Measurements from ENCODE around the gene DNAJC4.
A peak's percentile ranks its signal among the peaks of the same experiment; 100 is the strongest.

Gene DNAJC4

DNA sequence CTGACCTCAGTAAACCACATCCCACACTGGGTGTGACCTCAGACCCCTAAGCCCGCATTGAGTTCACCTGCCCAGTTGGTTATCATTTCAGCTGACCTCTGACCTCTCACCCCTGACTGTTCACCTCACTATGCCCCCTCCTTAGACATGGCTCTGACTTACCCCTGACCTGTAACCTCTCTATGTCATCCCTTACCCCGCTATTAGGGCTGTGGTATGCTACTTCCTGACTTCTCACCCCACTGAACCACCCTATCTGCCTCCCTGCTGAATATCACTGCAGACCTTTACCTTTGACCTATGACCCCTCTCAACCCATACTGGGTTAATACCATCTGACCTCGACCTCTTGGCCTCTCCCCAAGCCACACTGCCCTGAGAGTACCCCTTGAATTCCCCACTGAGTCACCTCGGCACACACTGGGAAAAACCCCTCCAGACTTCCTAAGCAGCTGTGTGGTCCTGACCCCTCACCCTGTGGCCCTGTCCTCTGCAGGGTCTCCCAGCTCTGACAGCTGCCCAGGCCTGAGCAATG lies 29.3 kb downstream of the DNAJC4 start:
- no peak for DNase-seq (ENCODE audit: low spot score)

DNA sequence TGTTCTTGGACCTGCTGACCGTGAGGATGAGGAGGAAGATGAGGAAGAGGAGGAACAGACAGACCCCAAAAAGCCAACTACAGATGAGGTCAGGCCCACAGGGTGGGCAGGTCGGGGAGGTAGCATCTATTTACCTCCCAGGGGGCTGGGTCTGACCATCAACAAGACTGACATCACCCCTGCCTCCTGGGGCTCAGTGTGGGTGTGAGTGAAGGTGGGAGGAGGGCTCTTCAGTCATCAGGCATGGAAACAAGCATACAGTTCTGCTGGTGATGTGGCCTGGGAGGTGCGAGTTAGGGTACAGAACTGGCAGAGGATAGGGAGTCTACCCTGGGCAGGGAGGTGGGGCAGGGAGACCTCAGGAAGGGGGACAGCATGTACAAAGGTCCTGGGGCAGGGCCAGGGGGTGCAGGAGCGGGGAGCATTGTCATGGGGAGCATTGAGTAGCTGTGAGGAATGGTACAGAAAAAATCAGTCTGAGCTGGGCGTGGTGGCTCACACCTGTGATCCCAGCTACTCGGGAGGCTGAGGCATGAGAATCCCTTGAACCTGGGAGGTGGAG lies 29.9 kb downstream of the DNAJC4 start:
- DNase-seq (ENCODE audit: low spot score), result no peak

DNA sequence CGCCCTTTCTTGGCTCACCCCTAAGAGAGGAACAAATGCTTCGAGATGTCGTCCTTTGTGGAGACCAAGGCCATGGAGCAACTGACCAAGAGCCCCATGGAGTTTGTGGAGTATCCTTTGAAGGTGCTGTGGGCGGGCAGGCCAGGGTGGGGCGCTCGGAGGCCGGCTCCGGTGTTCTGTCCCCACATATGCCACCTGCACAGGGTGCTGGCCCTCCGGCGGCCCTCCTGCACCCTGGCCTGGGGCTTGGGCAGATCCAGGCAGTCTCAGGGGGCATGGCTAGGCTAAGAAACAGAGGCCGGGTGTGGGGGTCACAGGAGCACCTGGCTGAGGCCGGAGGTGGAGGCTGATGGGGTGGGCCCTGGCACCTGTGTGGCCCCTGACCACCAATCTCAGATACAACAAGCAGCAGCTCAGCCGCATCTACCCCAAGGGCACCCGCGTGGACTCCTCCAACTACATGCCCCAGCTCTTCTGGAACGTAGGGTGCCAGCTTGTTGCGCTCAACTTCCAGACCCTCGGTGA lies 31.3 kb downstream of the DNAJC4 start:
- no peak for DNase-seq (ENCODE audit: low spot score)

DNA sequence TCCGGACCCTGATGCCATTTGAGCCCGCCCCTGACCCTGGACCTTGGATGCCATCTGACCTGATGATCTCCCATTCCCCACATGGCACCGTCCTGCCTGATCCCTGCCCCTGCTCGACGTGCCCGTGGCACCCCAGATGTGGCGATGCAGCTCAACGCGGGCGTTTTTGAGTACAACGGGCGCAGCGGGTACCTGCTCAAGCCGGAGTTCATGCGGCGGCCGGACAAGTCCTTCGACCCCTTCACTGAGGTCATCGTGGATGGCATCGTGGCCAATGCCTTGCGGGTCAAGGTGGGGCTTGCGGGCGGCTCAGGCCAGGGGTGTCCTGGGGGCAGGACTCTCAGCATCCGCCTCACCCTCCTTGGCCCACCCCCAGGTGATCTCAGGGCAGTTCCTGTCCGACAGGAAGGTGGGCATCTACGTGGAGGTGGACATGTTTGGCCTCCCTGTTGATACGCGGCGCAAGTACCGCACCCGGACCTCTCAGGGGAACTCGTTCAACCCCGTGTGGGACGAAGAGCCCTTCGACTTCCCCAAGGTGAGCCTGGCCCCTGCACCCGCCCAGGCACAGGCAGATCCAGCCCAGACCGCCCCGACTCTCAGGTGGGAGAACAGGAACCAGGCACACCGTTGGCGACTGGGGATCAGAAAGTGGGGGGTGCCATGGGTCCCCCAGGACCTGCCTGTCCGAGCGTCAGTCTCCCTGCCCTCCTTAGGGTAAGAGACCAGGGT lies 32.1 kb downstream of the DNAJC4 start:
- DNase-seq (ENCODE audit: low spot score), result no peak

DNA sequence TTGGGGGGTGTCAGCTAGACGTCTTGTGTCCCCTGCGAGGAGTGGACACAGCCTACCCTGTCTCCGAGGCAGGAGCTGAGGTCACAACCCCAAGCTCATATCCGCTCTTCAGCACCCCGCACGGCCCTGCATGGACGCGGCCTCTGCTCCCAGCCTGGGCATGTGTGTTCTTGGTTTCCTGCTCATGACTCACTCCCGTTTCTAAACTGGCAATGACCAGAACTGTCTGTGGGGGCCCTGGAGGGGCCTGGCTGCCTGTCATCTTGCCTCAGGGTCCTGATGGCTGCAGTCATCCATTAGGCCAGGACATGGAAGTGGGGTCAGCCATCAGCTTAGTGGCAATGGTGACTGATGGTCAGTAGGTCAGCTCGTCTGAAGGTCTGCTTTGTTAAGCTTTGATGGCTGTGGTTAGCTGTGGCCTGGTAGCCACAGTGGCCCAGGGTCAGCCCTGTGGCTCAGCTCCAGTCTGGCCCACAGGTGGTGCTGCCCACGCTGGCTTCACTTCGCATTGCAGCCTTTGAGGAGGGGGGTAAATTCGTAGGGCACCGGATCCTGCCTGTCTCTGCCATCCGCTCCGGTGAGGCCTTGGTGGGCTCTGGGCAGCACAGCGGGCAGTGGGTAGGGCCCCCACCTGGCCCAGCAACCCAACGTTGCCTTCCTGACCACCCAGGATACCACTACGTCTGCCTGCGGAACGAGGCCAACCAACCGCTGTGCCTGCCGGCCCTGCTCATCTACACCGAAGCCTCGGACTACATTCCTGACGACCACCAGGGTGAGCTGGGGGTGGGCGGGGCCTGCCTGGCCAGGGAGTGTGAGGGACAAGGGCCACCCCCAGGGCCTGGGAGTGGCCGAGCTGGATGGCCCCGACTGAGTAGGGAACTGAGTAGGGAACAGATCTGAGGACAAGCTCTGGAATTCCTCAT lies 32.9 kb downstream of the DNAJC4 start:
- no peak for DNase-seq (ENCODE audit: low spot score)

DNA sequence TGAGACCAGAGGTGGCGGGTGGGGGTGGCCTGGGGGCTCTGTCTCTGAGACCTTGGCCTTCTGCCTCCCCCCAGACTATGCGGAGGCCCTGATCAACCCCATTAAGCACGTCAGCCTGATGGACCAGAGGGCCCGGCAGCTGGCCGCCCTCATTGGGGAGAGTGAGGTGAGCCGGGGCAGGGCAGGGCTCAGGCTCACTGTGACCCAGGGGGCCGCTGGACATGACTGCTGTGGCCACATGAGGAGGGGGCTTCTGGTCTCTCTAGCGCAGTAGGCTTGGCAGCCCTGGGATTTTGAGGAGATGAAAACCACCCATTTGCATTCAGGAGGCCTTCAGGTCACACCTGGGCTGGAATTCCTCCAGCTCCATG lies 33.6 kb downstream of the DNAJC4 start:
- DNase-seq (ENCODE audit: low spot score), result no peak

DNA sequence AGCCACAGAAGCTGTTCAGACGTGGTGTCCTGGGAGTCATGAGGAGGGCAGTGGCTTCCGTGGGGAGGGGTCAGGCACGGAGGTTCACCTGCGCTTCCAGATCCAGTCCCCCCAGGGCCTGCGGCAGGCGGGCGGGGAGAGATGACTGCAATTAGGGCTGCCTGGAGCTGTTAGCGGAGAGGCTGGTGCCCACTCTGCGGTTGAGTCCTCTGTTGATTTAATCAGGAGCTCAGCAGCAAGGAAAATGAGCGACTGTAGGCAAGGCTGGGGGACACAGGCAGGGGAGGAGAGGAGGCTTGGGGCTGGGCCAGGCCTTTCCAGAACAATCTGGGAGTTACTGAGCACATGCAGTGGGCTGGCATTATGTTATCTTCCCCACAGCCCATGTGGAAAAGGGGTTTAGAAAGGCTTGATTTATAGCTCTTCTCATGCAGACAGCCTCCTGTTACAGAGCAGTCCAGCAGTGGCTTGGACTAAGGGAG lies 34.1 kb downstream of the DNAJC4 start:
- no peak for DNase-seq (ENCODE audit: low spot score)

DNA sequence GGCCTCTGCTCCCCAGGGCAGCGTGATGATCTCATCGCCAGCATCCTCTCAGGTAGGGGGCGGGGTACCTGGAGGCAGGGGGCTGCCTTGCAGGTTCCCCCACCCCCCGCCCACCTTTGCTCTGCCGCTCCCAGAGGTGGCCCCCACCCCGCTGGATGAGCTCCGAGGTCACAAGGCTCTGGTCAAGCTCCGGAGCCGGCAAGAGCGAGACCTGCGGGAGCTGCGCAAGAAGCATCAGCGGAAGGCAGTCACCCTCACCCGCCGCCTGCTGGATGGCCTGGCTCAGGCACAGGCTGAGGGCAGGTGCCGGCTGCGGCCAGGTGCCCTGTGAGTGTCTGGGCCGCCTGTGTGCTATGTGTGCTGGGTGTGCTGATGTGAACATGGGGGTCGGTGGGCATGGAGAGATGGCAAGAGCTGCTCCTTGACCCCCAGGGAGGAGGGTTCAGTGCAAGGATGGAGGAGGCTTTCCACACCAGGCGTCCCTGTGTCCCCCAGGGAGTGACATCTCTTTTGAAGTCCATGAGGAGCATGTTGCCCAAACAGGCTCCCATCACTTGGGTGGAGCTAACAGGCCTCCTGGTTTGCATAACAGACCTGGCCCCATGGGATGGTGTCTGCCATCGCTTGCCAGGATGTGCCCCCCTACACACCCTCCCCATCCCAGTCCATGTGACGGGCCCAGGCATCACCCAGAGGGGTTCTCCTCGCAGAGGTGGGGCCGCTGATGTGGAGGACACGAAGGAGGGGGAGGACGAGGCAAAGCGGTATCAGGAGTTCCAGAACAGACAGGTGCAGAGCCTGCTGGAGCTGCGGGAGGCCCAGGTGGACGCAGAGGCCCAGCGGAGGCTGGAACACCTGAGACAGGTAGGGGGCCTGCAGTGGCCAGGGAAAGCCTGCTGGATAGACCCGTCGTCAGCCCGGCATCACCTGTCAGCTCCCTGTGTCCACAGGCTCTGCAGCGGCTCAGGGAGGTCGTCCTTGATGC lies 35.1 kb downstream of the DNAJC4 start:
- no peak for DNase-seq (ENCODE audit: low spot score)

DNA sequence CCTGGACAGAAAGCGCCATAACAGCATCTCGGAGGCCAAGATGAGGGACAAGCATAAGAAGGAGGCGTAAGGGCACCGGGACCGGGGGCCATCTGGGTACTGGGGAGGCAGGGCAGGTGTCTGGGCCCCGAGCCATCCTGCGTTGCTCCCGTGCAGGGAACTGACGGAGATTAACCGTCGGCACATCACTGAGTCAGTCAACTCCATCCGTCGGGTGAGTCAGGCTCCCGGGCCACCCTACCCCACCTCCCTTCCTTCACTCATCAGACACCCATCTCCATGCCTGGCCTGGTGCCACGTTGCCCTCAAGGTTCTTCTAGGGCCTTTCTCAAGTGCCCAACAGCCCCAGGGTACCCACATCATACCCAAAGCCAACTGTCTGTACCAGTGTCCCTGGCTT lies 36.0 kb downstream of the DNAJC4 start:
- no peak for DNase-seq (ENCODE audit: low spot score)

DNA sequence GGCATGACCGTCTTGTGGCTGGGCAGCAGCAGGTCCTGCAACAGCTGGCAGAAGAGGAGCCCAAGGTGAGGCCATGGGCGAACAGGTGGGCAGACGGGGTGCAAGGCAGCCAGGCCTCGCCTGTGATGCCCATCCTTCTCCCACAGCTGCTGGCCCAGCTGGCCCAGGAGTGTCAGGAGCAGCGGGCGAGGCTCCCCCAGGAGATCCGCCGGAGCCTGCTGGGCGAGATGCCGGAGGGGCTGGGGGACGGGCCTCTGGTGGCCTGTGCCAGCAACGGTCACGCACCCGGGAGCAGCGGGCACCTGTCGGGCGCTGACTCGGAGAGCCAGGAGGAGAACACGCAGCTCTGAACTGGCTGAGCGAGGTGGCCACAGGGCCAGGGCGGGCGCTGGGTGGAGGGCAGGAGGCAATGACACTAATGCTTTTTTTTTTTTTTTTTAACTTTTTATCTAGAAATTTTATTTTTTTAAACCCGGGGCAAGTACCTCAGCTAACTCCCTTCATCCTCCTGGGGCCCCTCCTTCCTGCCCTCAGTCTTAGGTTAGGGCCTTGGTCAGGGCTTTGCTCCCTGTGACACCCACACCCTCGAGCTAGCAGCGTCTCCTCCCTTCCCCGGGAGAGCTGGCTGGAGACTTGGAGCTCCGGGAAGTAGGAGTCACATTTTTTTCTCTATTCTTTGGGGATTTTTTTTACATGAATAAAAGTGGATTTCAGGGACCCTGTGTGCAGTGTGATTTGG lies 37.0 kb downstream of the DNAJC4 start:
- no peak for DNase-seq (ENCODE audit: low spot score)

DNA sequence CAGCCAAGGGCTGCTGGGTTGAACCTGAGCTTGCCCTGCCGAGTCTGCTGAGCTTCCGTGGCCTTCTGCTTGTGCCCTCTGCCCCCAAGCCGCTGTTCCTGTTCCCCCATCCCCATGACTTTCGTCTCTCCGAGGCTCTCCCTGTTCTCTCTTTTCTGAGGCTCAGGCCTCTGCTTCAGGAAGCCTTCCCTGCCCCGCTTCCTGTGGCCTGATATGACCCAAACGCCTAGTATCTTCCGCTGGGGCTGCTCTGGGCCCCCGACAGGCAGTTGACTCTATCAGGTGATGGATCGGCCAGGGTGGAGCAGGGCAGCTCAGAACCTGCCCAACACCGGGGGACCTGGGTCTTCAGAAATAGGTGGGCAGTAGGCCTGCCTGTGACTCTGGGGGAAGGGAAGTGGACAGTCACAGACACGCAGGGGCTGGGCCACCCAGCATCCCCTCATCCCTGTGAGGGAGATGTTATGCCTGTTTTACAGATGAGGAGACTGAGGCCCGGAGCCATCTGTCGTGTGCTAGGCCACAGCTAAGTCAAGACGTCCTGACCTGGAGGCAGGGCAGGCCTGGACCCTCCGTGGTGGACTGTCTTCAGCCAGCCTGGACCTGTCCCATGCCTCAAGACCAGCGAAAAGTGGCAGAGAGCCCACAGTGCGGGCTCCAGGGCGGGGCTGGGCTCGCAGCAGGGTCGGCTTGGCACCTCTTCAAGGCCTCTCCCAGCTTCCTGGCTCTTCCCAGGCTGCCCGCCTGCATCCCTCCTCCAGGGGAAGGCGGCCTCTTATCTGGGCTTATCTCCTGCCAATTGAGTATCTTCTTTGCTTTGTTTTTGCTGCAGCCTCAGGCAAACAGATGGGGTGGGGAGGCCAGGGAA lies 37.9 kb downstream of the DNAJC4 start:
- DNase-seq (ENCODE audit: low spot score), result no peak

DNA sequence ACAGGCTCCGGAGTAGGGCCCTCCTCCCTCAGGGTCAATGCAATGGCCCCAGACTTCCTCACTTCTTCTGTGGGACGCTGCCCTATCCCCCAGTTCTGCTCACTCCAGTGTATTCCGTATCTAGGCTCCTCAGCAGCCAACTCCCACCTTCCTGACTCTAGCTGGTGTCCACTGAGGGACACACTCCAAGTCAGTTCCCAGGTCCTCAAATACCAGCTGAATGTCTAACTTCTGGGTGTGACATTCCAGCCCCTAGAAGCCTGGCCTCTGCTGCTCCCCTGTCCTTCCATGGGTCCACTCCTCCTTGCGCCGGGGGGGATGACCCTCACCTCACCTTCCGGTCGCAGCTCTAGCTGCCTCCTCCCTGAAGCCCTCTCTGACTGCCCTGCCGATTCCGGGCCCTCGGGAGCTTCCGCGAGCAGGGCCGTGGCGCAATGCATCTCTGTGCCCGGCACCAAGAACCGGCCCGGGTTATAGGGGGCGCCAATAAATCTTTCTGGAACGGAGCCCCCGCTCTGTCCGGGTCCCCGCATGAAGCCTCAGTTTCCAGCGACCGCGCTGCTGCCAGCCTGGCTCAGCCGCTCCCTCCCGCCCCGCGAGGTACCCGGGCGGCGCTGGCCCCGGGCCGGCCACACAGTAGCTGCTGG lies 38.7 kb downstream of the DNAJC4 start:
- DNase-seq (ENCODE audit: low spot score), result no peak

DNA sequence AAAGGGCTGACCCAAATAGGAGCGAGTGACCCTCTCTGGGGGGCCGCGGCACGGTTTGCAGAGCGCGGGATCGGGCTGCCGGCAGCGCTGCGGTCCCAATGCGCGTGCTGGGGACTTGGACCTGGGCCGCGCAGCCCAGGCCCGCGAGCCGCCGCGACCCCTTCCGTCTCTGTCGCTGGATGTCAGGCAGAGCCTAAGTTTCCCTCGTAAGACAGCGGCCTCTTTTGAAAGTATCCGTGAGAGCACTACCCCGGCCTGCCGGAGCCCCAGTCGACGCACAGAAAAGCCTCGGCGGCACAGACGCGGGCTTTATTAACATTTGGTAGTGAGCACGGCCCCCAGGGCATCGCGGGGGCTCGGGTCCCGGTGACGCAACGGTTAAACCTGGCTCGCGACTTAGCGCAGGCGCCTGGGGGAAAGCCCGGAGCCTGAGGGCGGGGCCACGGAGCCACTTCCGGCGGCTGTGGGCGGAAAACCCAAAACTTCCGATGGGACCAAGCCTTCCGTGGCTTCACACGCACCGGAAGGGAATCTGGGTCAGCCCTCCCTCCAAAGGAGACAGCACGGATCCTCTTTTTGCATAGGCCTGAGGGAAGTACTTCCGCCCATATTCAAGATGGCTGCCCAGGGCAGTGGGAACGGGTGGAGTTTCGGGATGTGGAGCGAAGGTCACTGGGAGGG lies 39.3 kb downstream of the DNAJC4 start:
- DNase-seq (ENCODE audit: low spot score), result peak; percentile 79

DNA sequence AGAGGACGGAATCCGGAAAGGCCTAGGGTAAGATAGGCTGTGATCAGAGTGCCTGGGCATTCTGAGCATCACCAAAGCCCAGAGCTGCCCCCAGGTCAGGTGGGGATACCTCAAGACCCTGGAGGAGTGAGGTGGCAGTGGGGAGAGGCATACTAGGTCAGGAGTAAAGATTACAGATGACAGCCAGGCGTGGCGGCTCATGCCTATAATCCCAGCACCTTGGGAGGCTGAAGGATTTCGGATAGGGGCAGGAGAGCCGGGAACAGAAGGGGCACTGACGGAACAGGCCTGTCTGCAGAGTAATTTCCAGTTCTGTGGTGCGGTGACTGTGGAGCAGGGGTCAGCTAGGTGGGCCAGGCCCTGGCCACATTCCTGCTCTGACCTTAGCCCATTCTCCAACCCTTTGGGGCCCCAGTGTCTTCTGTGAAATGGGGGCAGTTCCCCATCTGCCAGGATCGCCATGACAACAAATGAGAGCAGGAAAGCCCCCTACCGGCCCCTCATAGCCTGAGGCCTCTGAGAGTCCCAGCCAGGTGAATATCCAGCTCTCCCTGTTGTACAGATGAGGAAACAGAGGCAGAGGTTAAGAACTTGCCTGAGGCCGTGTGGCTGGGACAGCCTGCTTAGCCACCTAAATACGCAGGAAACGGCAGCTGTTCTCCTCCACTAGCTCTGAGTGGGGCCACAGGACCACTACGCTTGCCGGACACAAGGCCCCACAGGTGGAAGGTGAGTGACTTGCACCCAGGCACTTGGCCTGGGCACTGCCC lies 44.9 kb downstream of the DNAJC4 start:
- DNase-seq (ENCODE audit: low spot score), result no peak

DNA sequence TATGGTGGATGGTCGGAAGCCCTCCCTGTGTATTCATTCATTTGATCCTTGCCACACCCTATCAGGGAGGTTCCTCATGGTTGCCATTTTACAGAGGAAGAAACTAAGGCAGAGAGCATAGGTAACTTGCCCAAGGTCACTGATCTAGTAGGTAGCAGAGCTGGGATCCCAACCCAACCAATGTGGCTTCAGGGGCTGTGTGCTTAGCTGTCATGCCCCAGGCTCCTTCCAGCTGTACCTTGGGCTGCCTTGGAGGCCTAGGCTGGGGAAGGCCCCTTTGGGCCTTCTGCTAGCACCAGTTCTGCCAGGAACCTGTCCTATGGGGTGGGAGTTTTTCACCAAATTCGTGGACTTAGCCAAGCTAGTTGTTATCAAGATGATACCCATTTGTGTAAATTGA lies 45.5 kb downstream of the DNAJC4 start:
- DNase-seq (ENCODE audit: low spot score), result no peak

DNA sequence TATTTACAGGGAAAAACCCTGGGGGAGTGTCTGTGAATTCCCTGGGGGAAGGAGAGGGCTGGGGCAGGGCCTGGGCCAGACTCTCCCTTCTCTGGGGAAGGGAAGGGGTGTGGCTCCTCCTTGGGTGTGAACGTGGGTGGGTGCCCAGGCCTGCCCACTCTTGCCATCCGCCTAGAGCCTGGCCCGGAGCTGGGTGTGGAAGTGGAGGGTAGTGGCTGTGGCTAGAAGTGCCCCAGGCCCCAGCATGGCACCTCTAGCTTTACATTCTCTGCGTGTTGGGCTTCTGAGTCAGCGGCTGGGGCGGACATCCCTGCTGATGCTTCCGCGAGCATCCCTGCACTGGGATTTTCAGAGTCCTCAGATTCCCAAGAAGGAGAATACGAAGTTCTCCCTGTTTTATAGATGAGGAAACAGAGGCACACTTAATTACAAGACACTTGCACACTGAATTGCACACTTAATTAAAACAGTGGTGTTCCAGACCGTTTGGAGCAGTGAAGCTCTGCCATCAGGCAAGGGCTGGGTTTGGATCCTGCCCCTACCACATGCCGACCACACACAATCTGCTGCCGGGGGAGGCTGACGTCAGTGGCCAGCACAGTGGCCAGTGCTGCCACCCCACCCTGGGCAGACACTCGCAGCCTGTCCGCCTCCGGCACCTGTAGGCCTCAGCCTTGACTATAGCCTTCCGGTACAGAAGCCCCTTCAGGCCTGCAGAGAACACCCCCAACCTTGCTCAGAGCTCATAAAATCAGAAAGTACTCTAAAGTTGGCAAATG lies 46.5 kb downstream of the DNAJC4 start:
- DNase-seq (ENCODE audit: low spot score), result no peak

Data from HuH-7 (cell line).